HepG2 (cell line): ENCODE data around the gene NLRP6. TPM values are rescaled to one million over a fixed set of nuclear protein-coding genes. Genes with fewer than 3 reads are reported as not detected.
"Not testable (repeated sequence)": the region's sequence is repeated elsewhere in the genome, so short reads cannot be mapped to it uniquely, and the experiment has no call there.

Experiments
- ATAC-seq: fragments of 200-7000 bp; cut with Tn5 transposase; 3 replicates; pipeline ENCODE4 v1.9.1; 2020; ENCODE audit warnings: mild to moderate bottlenecking, moderate library complexity
- BruUV-seq: library from RNA; stranded (reverse); fragments of 400-500 nt; replicated peaks from 2 replicates; lab custom pipeline; 2021; lab: Mats Ljungman, UMichigan
- CTCF ChIA-PET: fragments of 300-600 bp; formaldehyde crosslinking; extraction: SDS; loops from one replicate; lab custom pipeline; 2021; ENCODE audit warnings: low total read pairs, inconsistent platforms, low intra/inter-chr PET ratio; lab: Yijun Ruan, JAX
- POLR2A ChIA-PET: fragments of 350-600 bp; sonication (Branson Sonifier 250); formaldehyde crosslinking; loops from one replicate; lab custom pipeline; 2020; ENCODE audit warnings: antibody characterized with exemption, inconsistent platforms; lab: Yijun Ruan, JAX
- DNase-seq: peaks from one replicate; pipeline ENCODE4 v3.0.0-alpha.2; 2015; ENCODE audit warnings: low spot score
- FAIRE-seq: peaks from 3 replicates; lab custom pipeline; 2011; peaks lifted over from hg19 to GRCh38; lab: Jason Lieb, UNC
- H2AFZ ChIP-seq: one replicate; pipeline ENCODE4 v1.6.1; 2011; ENCODE audit warnings: low read length, inconsistent platforms
- H3K27ac ChIP-seq: fragments of 300-600 bp; 3 replicates; pipeline ENCODE4 v1.8.0; 2011; ENCODE audit warnings: mixed run types, mild to moderate bottlenecking, mixed read lengths, low read length, inconsistent platforms; ENCODE audit not compliant: insufficient read depth; ENCODE audit errors: extremely low read length
- H3K27me3 ChIP-seq, 2 experiments: fragments of 200-600 bp in 1 of 2; 2 replicates in 1 of 2; 3 replicates in 1 of 2; pipeline versions ENCODE4 v1.6.0 to v1.8.0; 2011; ENCODE audit warnings: low read length in 2 of 2, mild to moderate bottlenecking in 2 of 2, moderate library complexity in 2 of 2, inconsistent platforms in 1 of 2; ENCODE audit not compliant: insufficient read depth in 2 of 2, control insufficient read depth in 1 of 2
- H3K36me3 ChIP-seq, 2 experiments: fragments of 200-600 bp in 1 of 2; replicated peaks in 1 of 2; 2 replicates in 1 of 2; 3 replicates in 1 of 2; pipeline versions ENCODE4 v1.5.1 to v1.8.0; 2011; ENCODE audit warnings: low read length in 2 of 2, inconsistent platforms in 1 of 2; ENCODE audit not compliant: insufficient read depth in 2 of 2, control insufficient read depth in 1 of 2
- H3K4me1 ChIP-seq: 2 replicates; pipeline ENCODE4 v1.5.1; 2012; ENCODE audit warnings: low read length, inconsistent platforms; ENCODE audit not compliant: insufficient read depth
- H3K4me2 ChIP-seq: 2 replicates; pipeline ENCODE4 v1.6.0; 2011; ENCODE audit warnings: low read depth, low read length, inconsistent platforms
- H3K4me3 ChIP-seq, 3 experiments: fragments of 200-600 bp in 1 of 3; sonication (generic), shearing (Covaris generic) in 1 of 3; replicated peaks in 1 of 3; 2 replicates each; pipeline ENCODE4 v1.5.1; 2011 to 2016; ENCODE audit warnings: low read length in 3 of 3, inconsistent platforms in 2 of 3, low read depth in 2 of 3, mild to moderate bottlenecking in 2 of 3, control low read depth in 1 of 3, mixed read lengths in 1 of 3; ENCODE audit not compliant: insufficient read depth in 1 of 3
- H3K79me2 ChIP-seq: one replicate; pipeline ENCODE4 v1.6.1; 2011; ENCODE audit warnings: low read length, inconsistent platforms; ENCODE audit not compliant: insufficient read depth
- H3K9ac ChIP-seq: 2 replicates; pipeline ENCODE4 v1.6.0; 2011; ENCODE audit warnings: mild to moderate bottlenecking, low read depth, low read length, inconsistent platforms; ENCODE audit not compliant: insufficient read depth
- H3K9me3 ChIP-seq: 2 replicates; pipeline ENCODE4 v1.5.1; 2012; ENCODE audit warnings: mild to moderate bottlenecking, low read length
- H4K20me1 ChIP-seq: 2 replicates; pipeline ENCODE4 v1.6.0; 2011; ENCODE audit warnings: inconsistent platforms, mild to moderate bottlenecking, low read length, moderate library complexity; ENCODE audit not compliant: insufficient read depth
- DNMT3B ChIP-seq: conservative IDR thresholded peaks from 2 replicates; pipeline ENCODE4 v1.6.1; 2016; ENCODE audit warnings: missing biosample characterization, control low read depth
- FOXA3 ChIP-seq: IDR thresholded peaks from 2 replicates; pipeline ENCODE4 v1.6.1; 2016; ENCODE audit warnings: missing genetic modification reagents, missing compliant biosample characterization
- FOXK1 ChIP-seq: sonication (generic); formaldehyde crosslinking; IDR thresholded peaks from 2 replicates; pipeline ENCODE4 v1.4.0; 2020; ENCODE audit warnings: low read depth, missing genetic modification reagents, borderline replicate concordance
- JARID2 ChIP-seq: sonication (generic); formaldehyde crosslinking; IDR thresholded peaks from 2 replicates; pipeline ENCODE4 v1.8.1; 2023; ENCODE audit warnings: missing genetic modification reagents, inconsistent platforms; ENCODE audit not compliant: insufficient replicate concordance
- NR2F1 ChIP-seq, 2 experiments: fragments of 450-650 bp in 1 of 2; formaldehyde crosslinking in 1 of 2; IDR thresholded peaks; 2 replicates each; pipeline versions ENCODE4 v1.5.0 to v1.6.1; 2016 to 2020; ENCODE audit warnings: mild to moderate bottlenecking in 1 of 2, missing compliant biosample characterization in 1 of 2, missing genetic modification reagents in 1 of 2, moderate library complexity in 1 of 2
- PHB2 ChIP-seq: fragments of 450-650 bp; IDR thresholded peaks from 2 replicates; pipeline ENCODE4 v1.6.1; 2018; ENCODE audit not compliant: partially characterized antibody
- RAD51 ChIP-seq: fragments of 450-650 bp; IDR thresholded peaks from 2 replicates; pipeline ENCODE4 v1.6.1; 2016; ENCODE audit warnings: borderline replicate concordance
- RBAK ChIP-seq: sonication (generic); formaldehyde crosslinking; IDR thresholded peaks from 2 replicates; pipeline ENCODE4 v1.5.1; 2020; ENCODE audit warnings: mild to moderate bottlenecking, missing genetic modification reagents
- REPIN1 ChIP-seq: sonication (generic); formaldehyde crosslinking; IDR thresholded peaks from 2 replicates; pipeline ENCODE4 v1.8.0; 2022; ENCODE audit warnings: missing genetic modification reagents, low read depth, mild to moderate bottlenecking, borderline replicate concordance
- SAP130 ChIP-seq: IDR thresholded peaks from 2 replicates; pipeline ENCODE4 v1.6.1; 2016; ENCODE audit warnings: low read depth
- TAF1 ChIP-seq: sonication (generic); formaldehyde crosslinking; IDR thresholded peaks from 2 replicates; pipeline ENCODE4 v1.4.0; 2020; ENCODE audit warnings: missing genetic modification reagents
- TFAP4 ChIP-seq: sonication (generic); IDR thresholded peaks from 2 replicates; pipeline ENCODE4 v1.6.1; 2016; ENCODE audit warnings: low read depth, borderline replicate concordance
- ZNF143 ChIP-seq: sonication (generic); formaldehyde crosslinking; IDR thresholded peaks from 2 replicates; pipeline ENCODE4 v1.4.0; 2020; ENCODE audit warnings: missing genetic modification reagents
- ZNF672 ChIP-seq: sonication (generic); formaldehyde crosslinking; IDR thresholded peaks from 2 replicates; pipeline ENCODE4 v1.8.1; 2022; ENCODE audit warnings: missing genetic modification reagents
- WGBS: methylation state at CpG from one replicate; pipeline ENCODE4 v1.1.6; 2017; ENCODE audit warnings: low lambda C conversion rate; 5-methylcytosine and 5-hydroxymethylcytosine counted together
- in situ Hi-C: cut with HindIII; loops from 2 replicates; pipeline ENCODE4 v1.10.0; 2017; ENCODE audit warnings: low pct_unique_long_range_greater_than_20kb; ENCODE audit not compliant: extremely low pct_ligation_motif_present
- intact Hi-C: fragments of 100-400 bp; cut with micrococcal nuclease; formaldehyde crosslinking; loops from one replicate; pipeline ENCODE4 v1.10.0; 2022; ENCODE audit not compliant: unreplicated experiment
- polyA plus RNA-seq, 8 experiments: library from polyadenylated mRNA; depleted of rRNA in 3 of 8; stranded (reverse) in 7 of 8; unstranded in 1 of 8; fragments of >200 nt; fragmentation: Illumina TruSeq in 4 of 8; extraction: Trizol in 4 of 8; gene quantifications; 2 replicates each; pipeline versions ENCODE4 v1.2.1 to v1.2.3, GENCODE V29; 2011 to 2016; ENCODE audit warnings: low read depth in 4 of 8, missing spikeins in 1 of 8, mixed read lengths in 1 of 8; ENCODE audit not compliant: insufficient read depth in 1 of 8
- total RNA-seq, 5 experiments: library from RNA; depleted of rRNA; stranded (reverse); fragments of >200 nt; fragmentation: Illumina TruSeq; extraction: Trizol; gene quantifications; 2 replicates each; pipeline ENCODE4 v1.2.3, GENCODE V29; 2016; ENCODE audit warnings: low read depth in 1 of 5
- TF ChIP-seq, protein P1 (sequence below): IDR thresholded peaks from 2 replicates; pipeline ENCODE4 v1.6.1; 2012; ENCODE audit warnings: inconsistent platforms

NLRP6 gene
- total and polyA plus RNA-seq, 2 of the 13 experiments (the other 11 are each of a cell fraction or from before 2014, with no cell fraction given): not detected

DNA sequence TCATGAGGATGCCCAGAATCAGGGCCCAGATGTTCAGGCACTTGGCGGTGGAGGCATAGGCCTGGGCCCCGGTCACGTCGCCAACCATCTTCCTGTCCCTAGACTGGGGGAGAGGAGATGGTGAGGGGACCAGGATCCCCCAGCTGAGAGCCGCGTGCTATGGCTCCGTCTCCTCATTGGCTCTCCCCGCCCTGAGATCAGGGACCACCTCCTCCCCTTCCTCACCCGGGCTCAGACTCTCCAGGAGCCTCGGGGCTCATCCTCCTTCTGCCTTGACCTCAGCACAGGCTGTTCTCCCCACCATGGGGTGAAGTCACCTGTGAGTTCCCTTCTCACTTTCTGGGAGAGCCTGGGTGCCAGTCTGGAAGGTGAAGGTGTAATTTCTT lies 41.7 kb downstream of the NLRP6 start:
- peak; percentile 17; the same call in 1 of the 2 replicates for TF ChIP-seq TFAP4
- TF ChIP-seq, protein P1, sequence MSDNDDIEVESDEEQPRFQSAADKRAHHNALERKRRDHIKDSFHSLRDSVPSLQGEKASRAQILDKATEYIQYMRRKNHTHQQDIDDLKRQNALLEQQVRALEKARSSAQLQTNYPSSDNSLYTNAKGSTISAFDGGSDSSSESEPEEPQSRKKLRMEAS: 0 out of 2 replicates have a peak, but pooled peaks have one; percentile 3
- 0 out of 2 replicates have a peak, but pooled peaks have one; percentile 12 for TF ChIP-seq ZNF143
- TF ChIP-seq SAP130: 0 out of 2 replicates have a peak, but pooled peaks have one; percentile 5
- CTCF ChIA-PET, intact Hi-C loops, in situ Hi-C loops, FAIRE-seq, H3K9me3 ChIP-seq, H3K36me3 ChIP-seq, H3K79me2 ChIP-seq, H4K20me1 ChIP-seq, H3K27me3 ChIP-seq, BruUV-seq, H2AFZ ChIP-seq, DNase-seq: not testable (repeated sequence)
- POLR2A ChIA-PET: interaction anchor here (1.1 to 1.9 kb wide), 5 partner anchors 9 to 36 kb away, joined by 4 to 11 read pairs (median 5); partner anchors contain the start of gene IFITM2
- H3K4me3 ChIP-seq: peak overlapping the region; percentile 59 to 85 (median 83)
- peak; percentile 3 for ATAC-seq
- peaks cover 45% of the 10 kb centered on the region for H3K4me1 ChIP-seq
- peak overlapping the region; percentile 81 for H3K4me2 ChIP-seq
- peak overlapping the region; percentile 66 for H3K27ac ChIP-seq
- H3K9ac ChIP-seq: peak overlapping the region; percentile 77
- no CpG with 5 or more reads among the region's 10 CpGs for WGBS

DNA sequence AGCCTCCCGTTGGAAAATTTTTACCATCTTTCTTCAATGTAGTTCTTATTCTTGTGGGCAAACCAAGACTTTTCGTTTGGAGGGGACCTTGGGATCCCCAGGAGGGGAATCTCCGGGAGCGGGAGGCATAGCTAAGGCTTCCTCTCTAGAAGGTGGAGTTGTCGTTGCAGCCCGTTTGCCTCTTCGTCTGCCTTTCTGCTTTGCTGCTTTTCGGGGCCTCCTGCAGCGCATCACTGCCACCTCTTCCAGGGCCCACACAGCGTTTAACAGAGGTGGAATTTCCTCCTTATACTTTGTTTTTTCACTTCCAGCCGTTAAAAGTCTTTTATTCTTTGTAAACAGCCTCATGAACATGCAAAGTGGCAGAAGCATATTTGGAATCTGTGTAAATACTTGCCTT lies 45.9 kb downstream of the NLRP6 start:
- H3K9ac ChIP-seq: peak overlapping the region; percentile 20; the same call in 1 of the 2 replicates
- H3K9me3 ChIP-seq: no peaks in the 10 kb centered on the region
- peak overlapping the region; percentile 69 for H3K4me2 ChIP-seq
- CTCF ChIA-PET: no interaction called here
- no peaks in the 10 kb centered on the region for H4K20me1 ChIP-seq
- H3K79me2 ChIP-seq: peaks cover 10% of the 10 kb centered on the region
- ATAC-seq (no peak), FAIRE-seq (no peak), DNase-seq (no peak)
- in situ Hi-C loops: no loop called here
- H3K4me3 ChIP-seq: peak overlapping the region; percentile 7 to 50 (median 36); a peak in 5 of 6 replicates
- no peak overlapping the region for H3K27ac ChIP-seq
- no peaks in the 10 kb centered on the region for H3K27me3 ChIP-seq
- peak overlapping the region; percentile 1 for H2AFZ ChIP-seq
- POLR2A ChIA-PET: interaction anchor here (1.0 to 6.1 kb wide), 3 partner anchors 24 to 40 kb away, joined by 3 to 85 read pairs (median 5); no protein-coding TSS in a partner anchor
- peaks cover 61% of the 10 kb centered on the region for H3K4me1 ChIP-seq
- no TSS peak for BruUV-seq
- no peaks in the 10 kb centered on the region for H3K36me3 ChIP-seq
- WGBS: 26% methylated on average over 11 of the region's 11 CpGs
- intact Hi-C loops: no loop called here
- TF ChIP-seq REPIN1 (no peak), RAD51 (no peak), FOXK1 (CRISPR knock-in tag) (no peak), RBAK (CRISPR knock-in tag) (no peak), JARID2 (CRISPR knock-in tag) (no peak), PHB2 (no peak), DNMT3B (no peak), NR2F1 (CRISPR knock-in tag; IDR thresholded peaks at IDR 0.05) (no peak), FOXA3 (CRISPR knock-in tag) (no peak), TAF1 (CRISPR knock-in tag) (no peak), ZNF672 (no peak)
